BJ (cell line): ENCODE data around the gene DNAJC13. TPM values are rescaled to one million over a fixed set of nuclear protein-coding genes. Genes with fewer than 3 reads are reported as not detected.

Source experiments
- CTCF ChIA-PET: fragments of 350-600 bp; formaldehyde crosslinking; extraction: SDS; loops from one replicate; lab custom pipeline; 2021; ENCODE audit warnings: antibody characterized with exemption, inconsistent platforms; lab: Yijun Ruan, JAX
- POLR2A ChIA-PET: fragments of 300-600 bp; sonication (Branson Sonifier 250); formaldehyde crosslinking; extraction: SDS; loops from one replicate; lab custom pipeline; 2021; ENCODE audit warnings: antibody characterized with exemption; lab: Charles Lee
- DNase-seq: peaks from one replicate; pipeline ENCODE4 v3.0.0-alpha.2; 2011; ENCODE audit warnings: low read depth
- H3K27me3 ChIP-seq: 2 replicates; pipeline ENCODE4 v1.6.0; 2011; ENCODE audit warnings: low read length; ENCODE audit not compliant: control insufficient read depth, insufficient read depth
- H3K36me3 ChIP-seq: 2 replicates; pipeline ENCODE4 v1.5.1; 2011; ENCODE audit warnings: low read length; ENCODE audit not compliant: control insufficient read depth, insufficient read depth
- H3K4me3 ChIP-seq: 2 replicates; pipeline ENCODE4 v1.5.1; 2011; ENCODE audit warnings: low read depth, mild to moderate bottlenecking, control low read depth, low read length
- CTCF ChIP-seq: IDR thresholded peaks from 2 replicates; pipeline ENCODE4 v1.5.1; 2011; ENCODE audit warnings: low read depth, mild to moderate bottlenecking, control low read depth, inconsistent platforms, low read length, moderate library complexity; ENCODE audit not compliant: insufficient read depth
- polyA plus RNA-seq: library from polyadenylated mRNA; depleted of rRNA; stranded (reverse); fragments of >200 nt; gene quantifications from 2 replicates; pipeline ENCODE4 v1.2.3, GENCODE V29; 2011

Gene DNAJC13
- polyA plus RNA-seq, 1 experiment: 21.7 TPM

GRCh38 chr3:132561003-132561402 lies 143.7 kb downstream of the DNAJC13 start:
- ChIA-PET POLR2A (no interaction called here), CTCF (no interaction called here)
- Histone ChIP-seq H3K27me3 (no peaks in the 10 kb centered on the region), H3K4me3 (no peak overlapping the region), H3K36me3 (no peaks in the 10 kb centered on the region)
- DNase-seq: no peak
- TF ChIP-seq CTCF: no peak

DNA sequence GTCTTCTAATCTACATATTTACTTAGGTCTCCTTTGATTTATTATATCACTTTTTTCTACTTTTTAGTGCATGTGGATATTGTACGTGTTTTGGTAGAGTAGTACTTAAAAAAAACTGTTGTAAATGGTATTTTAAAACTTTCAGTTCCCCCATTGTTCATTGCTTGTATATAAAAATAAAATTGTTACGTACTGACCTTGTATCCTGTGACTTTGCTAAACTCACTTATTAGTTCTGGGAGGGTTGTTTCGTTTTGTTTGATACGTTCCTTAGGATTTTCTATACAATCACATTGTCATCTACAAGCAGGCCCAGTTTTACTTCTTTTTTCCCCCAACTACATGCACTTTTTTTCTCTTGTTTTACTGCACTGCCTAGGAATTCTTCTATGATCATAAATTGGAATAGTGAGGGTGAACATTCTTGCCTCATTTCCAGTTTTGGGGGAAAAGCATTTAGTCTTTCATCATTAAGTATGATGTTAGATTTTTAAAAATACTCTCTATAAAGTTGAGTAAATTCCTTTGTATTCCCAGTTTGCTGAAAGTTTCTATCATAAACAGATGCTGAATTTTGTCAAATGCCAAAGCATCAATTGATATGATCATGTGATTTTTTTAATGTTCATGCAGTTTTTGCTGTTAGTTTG lies 146.2 kb downstream of the DNAJC13 start:
- no peak overlapping the region for H3K4me3 ChIP-seq
- ChIA-PET CTCF (no interaction called here), POLR2A (no interaction called here)
- peak; percentile 58 for DNase-seq
- H3K27me3 ChIP-seq: no peaks in the 10 kb centered on the region
- no peak for TF ChIP-seq CTCF
- H3K36me3 ChIP-seq: no peaks in the 10 kb centered on the region

GRCh38 chr3:132564070-132564465 lies 146.8 kb downstream of the DNAJC13 start:
- Histone ChIP-seq H3K36me3 (no peaks in the 10 kb centered on the region), H3K4me3 (no peak overlapping the region), H3K27me3 (no peaks in the 10 kb centered on the region)
- DNase-seq: no peak
- TF ChIP-seq CTCF: no peak
- ChIA-PET CTCF (interaction anchor here (1.0 kb wide), 1 partner anchor 10 kb away, joined by 3 read pairs; no protein-coding TSS in a partner anchor), POLR2A (no interaction called here)

- Histone ChIP-seq H3K27me3 (no peaks in the 10 kb centered on the region), H3K36me3 (no peaks in the 10 kb centered on the region), H3K4me3 (no peak overlapping the region)
- no peak for DNase-seq
- TF ChIP-seq CTCF: no peak
- ChIA-PET POLR2A (no interaction called here), CTCF (interaction anchor here (0.6 to 1.8 kb wide), 3 partner anchors 25 to 58 kb away, joined by 3 read pairs; no protein-coding TSS in a partner anchor)
Observed at GRCh38 chr3:132568422-132568821, 151.1 kb downstream of the DNAJC13 start.

DNA sequence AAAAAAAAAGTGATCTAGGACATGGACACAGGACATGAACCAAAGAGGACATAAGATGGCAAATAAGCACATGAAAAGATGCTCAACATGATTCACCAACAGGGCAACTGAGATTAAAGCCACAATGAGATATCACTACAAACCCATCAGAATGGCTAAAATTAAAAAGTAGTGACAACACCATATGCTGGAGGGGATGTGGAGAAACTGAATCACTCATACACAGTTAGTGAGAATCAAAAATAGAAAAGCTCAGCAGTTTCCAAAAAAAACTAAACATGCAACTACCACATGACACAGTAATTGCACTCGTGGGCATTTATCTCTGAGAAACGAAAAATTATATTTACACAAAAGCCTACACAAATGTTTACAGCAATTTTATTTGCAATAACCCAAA lies 151.9 kb downstream of the DNAJC13 start:
- H3K4me3 ChIP-seq: no peak overlapping the region
- H3K27me3 ChIP-seq: no peaks in the 10 kb centered on the region
- no peaks in the 10 kb centered on the region for H3K36me3 ChIP-seq
- no peak for TF ChIP-seq CTCF
- ChIA-PET CTCF (interaction anchor here (0.6 to 1.8 kb wide), 4 partner anchors 24 to 57 kb away, joined by 3 read pairs; no protein-coding TSS in a partner anchor), POLR2A (no interaction called here)
- DNase-seq: peak; percentile 66
